NCI-H146 (cell line): ENCODE measurements around the gene TEN1.
"Not testable (repeated sequence)": the region's sequence is repeated elsewhere in the genome, so short reads cannot be mapped to it uniquely, and the experiment has no call there.

Source experiments
- DNase-seq: peaks from one replicate; lab custom pipeline; 2025; lab: John Stamatoyannopoulos, UW

TEN1 gene

GRCh38 chr17:76027159-76027839, 48.3 kb downstream of the TEN1 start, which contains the start of gene EVPL:
TSS of gene EVPL (minus strand) at chr17:76027306. CDS start at chr17:76027198, 108 bp downstream.
- no peak for DNase-seq

GRCh38 chr17:76032073-76032779, 53.2 kb downstream of the TEN1 start:
- DNase-seq: peak; percentile 83

GRCh38 chr17:76032780-76033108, 53.7 kb downstream of the TEN1 start:
- no peak for DNase-seq

- DNase-seq: no peak
Observed at GRCh38 chr17:76033139-76033538, 54.1 kb downstream of the TEN1 start.

- DNase-seq: no peak
Observed at GRCh38 chr17:76034428-76035350, 55.6 kb downstream of the TEN1 start.

DNA sequence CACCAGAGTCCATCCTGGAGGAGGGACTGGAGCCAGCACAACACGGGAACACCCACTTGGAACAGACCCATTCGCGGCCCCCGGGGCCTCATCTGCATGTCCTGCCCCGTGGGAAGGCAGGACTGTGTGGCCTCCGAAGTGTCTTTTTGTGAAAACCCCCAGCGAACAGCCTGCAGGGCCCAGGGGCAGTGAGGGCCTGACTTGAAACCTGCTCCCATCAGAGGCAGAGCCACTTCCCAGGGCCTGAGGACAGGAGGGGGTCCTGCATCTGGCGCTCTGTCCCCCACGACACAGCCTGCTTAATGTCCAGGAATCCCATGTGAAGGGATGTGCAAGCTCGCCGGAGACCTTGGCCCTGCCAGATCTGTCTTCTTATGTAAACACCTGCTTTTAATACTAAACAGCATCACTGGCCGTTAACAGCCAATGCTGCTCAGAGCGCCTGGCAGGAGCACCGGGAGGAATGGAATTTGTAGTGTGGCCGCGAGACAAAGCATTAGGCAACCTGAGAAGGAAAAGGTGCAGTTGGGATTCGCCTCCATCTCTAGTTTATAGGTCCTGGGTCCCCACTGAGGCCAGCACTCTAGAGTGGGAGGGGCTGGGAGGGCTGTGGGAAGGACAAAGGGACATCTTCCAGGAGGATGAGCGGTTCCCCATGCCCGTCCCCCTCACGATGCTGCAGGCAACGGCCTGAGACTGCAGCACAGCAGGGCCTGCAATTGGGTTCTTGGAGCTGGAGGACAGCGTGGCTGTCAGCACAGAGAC, 57.6 kb downstream of the TEN1 start:
- DNase-seq: no peak

- DNase-seq: no peak
Observed at GRCh38 chr17:76038050-76038449, 59.0 kb downstream of the TEN1 start.

DNA sequence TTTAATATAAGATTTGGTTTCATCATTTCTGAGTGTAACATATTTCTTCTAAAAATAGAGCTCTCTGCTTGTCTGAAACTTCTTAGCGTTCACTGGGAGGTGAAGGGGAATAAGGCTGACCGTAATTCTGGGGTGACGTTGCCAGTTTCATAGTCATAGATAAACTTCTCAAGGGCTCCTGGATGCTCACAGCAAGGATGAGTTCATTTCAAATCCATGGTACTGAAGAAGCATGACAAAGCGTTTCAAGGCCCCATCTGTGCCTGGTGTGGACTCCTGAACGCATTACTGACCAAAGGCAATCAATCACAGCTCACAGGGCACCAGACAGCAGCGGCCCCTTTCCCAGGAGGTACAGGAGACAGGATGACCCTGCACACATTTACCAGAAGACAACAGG, 60.1 kb downstream of the TEN1 start:
- DNase-seq: no peak

- DNase-seq: no peak
Observed at GRCh38 chr17:76040376-76040775, 61.3 kb downstream of the TEN1 start.

GRCh38 chr17:76042868-76043267, 63.8 kb downstream of the TEN1 start:
- DNase-seq: not testable (repeated sequence)

DNA sequence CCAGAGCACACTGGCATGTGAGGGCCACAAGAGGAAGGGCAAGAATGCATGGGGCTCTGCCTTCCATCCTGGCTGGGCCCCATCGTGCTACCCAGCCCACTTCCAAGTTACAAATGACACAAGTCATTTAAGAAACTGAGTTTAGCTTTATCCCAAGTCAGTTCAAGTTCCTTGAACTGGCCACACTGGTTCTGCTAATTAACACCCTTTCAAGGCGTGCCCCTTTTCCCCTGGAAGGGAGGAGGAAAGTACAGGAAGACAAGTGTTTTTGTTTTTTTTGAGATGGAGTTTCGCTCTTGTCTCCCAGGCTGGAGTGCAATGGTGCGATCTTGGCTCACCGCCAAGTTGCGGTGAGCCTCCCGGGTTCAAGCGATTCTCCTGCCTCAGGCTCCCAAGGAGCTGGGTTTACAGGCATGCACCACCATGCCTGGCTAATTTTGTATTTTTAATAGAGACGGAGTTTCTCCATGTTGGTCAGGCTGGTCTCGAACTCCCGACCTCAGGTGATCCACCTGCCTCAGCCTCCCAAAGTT, 65.5 kb downstream of the TEN1 start:
- DNase-seq: not testable (repeated sequence)

GRCh38 chr17:76046064-76046463, 67.0 kb downstream of the TEN1 start:
- DNase-seq: no peak

- no peak for DNase-seq
Observed at GRCh38 chr17:76048025-76048605, 69.1 kb downstream of the TEN1 start.

- no peak for DNase-seq
Observed at GRCh38 chr17:76048711-76049110, 69.7 kb downstream of the TEN1 start.

GRCh38 chr17:76049239-76049638, 70.2 kb downstream of the TEN1 start:
- no peak for DNase-seq

GRCh38 chr17:76049836-76050537, 70.9 kb downstream of the TEN1 start:
- DNase-seq: no peak
